WI38 (cell line): ENCODE data around the gene EIF2B4.

Experiments used
- H3K4me3 ChIP-seq: 2 replicates; pipeline ENCODE4 v1.5.1; 2011; ENCODE audit warnings: low read depth, mild to moderate bottlenecking, control low read depth, low read length
- CTCF ChIP-seq: IDR thresholded peaks from 2 replicates; pipeline ENCODE4 v1.5.1; 2012; ENCODE audit warnings: low read depth, mild to moderate bottlenecking, control low read depth, low read length

EIF2B4 gene

DNA sequence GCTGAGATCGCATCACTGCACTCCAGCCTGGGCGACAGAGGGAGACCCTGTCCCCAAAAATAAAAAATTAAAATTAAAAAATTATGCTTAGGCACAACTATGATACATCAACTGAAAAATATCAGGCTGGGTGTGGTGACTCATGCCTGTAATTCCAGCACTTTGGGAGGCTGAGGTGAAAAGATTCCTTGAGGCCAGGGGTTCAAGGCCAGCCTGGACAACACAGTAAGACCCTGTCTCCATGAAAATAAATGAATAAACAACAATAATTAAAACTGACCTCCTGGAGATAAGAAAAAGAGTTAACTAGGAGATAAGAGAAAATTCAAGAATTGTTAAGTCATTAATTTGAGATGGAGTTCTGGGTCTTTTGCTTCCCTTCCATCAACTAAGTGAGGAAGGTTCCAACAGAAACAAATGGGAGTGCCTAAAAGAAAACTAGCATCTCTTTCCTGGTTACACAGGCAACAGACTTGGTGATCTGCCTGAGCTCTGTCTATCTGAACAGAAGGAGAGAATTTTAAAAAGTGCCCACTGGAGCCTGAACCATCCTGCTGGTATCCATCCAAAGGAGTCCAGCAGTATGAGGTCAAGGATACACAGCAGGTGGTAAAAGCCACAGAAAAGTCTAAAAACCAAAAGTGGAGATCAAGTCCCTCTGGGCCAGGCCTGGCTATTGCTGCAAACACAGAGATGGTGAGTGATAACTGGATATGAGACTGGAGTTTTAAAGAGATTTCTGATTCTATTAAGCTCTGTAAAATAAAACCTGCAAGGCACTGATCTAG is 30.4 kb upstream of the EIF2B4 start:
- TF ChIP-seq CTCF: no peak
- H3K4me3 ChIP-seq: no peak overlapping the region

- H3K4me3 ChIP-seq: no peak overlapping the region
- TF ChIP-seq CTCF: no peak
Measured at GRCh38 chr2:27398962-27399361, 28.8 kb upstream of the EIF2B4 start.

DNA sequence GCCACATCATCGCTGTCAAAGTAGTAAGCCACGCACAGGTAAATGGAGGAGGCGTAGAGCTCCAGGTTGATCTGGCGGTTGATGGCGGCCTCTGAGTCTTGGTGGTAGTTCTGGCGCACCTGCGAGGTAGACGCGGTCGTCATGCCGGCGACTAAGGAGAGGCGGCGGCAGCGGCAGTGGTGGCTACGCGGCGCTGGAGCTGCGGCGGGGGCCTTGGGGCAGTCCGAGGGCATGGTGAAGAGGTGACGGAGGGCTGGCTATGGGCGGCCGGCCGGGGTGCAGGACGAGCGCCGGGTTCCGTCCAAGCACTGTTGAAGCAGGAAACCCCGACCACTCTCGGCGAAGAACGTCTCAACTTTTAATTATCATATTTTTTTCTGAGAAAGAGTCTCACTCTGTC is 23.1 kb upstream of the EIF2B4 start:
- no peak for TF ChIP-seq CTCF
- no peak overlapping the region for H3K4me3 ChIP-seq

GRCh38 chr2:27390822-27391679 is 20.9 kb upstream of the EIF2B4 start:
- no peak overlapping the region for H3K4me3 ChIP-seq
- no peak for TF ChIP-seq CTCF

DNA sequence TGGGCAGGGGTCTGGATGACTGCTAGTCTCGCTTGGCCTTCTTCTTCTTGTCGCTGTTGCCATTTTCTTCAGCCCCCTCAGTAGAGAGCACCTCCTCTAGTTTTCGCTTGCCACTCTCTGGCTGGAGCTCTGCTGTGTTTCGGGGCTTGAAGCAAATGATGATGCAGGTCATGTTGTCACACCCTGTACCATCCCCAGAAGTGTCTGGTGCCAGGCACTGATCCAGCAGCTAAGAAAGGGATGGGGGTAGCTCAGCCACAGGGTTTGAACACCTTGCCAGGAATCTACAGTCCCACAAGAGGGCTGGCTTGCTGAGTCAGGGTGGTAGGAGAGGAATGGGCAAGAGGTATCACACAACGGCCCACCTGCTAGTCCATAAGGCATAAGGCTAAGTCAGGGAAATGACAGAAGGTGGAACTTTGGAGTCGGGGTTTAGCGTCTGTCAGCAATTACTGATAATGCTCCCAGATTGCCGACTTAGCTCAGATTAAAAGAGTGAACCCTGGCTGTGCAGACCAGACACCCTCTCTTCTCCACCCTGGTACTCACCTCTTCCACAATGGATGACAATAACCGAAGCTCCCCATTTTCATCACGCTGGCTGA is 11.5 kb upstream of the EIF2B4 start:
- H3K4me3 ChIP-seq: no peak overlapping the region
- no peak for TF ChIP-seq CTCF

- H3K4me3 ChIP-seq: peak within 1 kb of the TSS; percentile 69
- no peak for TF ChIP-seq CTCF
Measured at GRCh38 chr2:27380626-27381545, 10.7 kb upstream of the EIF2B4 start, which contains the start of gene ZNF513. Gene ZNF513 (minus strand): TSS chr2:27380734. CDS start chr2:27380526, 208 bp downstream.
